ENCODE results near the gene MPP2. TPM values are rescaled to one million over a fixed set of nuclear protein-coding genes. Genes with fewer than 3 reads are reported as not detected.
A peak's percentile ranks its signal among the peaks of the same experiment; 100 is the strongest.
"Not testable (repeated sequence)": the region's sequence is repeated elsewhere in the genome, so short reads cannot be mapped to it uniquely, and the experiment has no call there.

MPP2 gene
- total RNA-seq, 1 donor from 2014 or later = 1.3 TPM

GRCh38 chr17:43939452-43939851 lies 32.1 kb upstream of the MPP2 start:
- intact Hi-C loops (cut with micrococcal nuclease); H3K9me3 Mint-ChIP-seq; H3K36me3 Mint-ChIP-seq (ENCODE audit: low read depth); DNase-seq; H3K4me3 Mint-ChIP-seq; H3K27ac Mint-ChIP-seq: not testable (repeated sequence)
- peaks cover 15% of the 10 kb centered on the region for H3K27me3 Mint-ChIP-seq
- H3K4me1 Mint-ChIP-seq = peaks cover 11% of the 10 kb centered on the region

- intact Hi-C loops (cut with micrococcal nuclease) = no loop called here
- Mint-ChIP-seq H3K4me1 (peaks cover 8% of the 10 kb centered on the region), H3K9me3 (no peaks in the 10 kb centered on the region), H3K36me3 (ENCODE audit: low read depth) (no peaks in the 10 kb centered on the region), H3K4me3 (no peak overlapping the region), H3K27me3 (peaks cover 15% of the 10 kb centered on the region), H3K27ac (no peak overlapping the region)
- no peak for DNase-seq
Observed at GRCh38 chr17:43938838-43939182, 31.5 kb upstream of the MPP2 start.

DNA sequence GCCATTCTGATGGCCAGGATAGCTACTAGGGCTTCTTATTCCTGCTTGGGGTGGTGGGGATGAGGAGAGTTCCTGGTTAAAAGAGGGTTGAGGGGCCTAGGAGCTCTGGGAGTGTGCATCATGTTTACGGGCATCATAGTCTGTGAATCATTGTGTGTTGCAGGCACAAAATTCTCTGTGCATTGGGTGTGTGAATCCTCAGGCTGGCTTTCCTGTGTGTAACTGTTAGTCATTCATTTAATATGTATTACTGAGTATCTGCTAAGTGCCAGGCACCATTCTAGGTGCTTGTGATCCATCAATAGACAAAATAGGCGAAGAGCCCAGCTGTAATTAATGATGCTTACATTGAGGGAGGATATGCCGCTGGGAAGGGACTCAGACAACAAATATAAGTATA lies 29.1 kb upstream of the MPP2 start:
- no peaks in the 10 kb centered on the region for H3K9me3 Mint-ChIP-seq

GRCh38 chr17:43935926-43936261 lies 28.6 kb upstream of the MPP2 start:
- Mint-ChIP-seq H3K36me3 (ENCODE audit: low read depth) (no peaks in the 10 kb centered on the region), H3K4me1 (peaks cover 6% of the 10 kb centered on the region), H3K4me3 (no peak overlapping the region), H3K27me3 (peaks cover 15% of the 10 kb centered on the region), H3K9me3 (no peaks in the 10 kb centered on the region), H3K27ac (no peak overlapping the region)
- intact Hi-C loops (cut with micrococcal nuclease) = no loop called here
- DNase-seq = no peak

More for the DNA sequence above, 29.1 kb upstream of the MPP2 start:
- Mint-ChIP-seq H3K27ac (no peak overlapping the region), H3K27me3 (peaks cover 15% of the 10 kb centered on the region), H3K4me3 (no peak overlapping the region), H3K4me1 (peaks cover 6% of the 10 kb centered on the region), H3K36me3 (ENCODE audit: low read depth) (no peaks in the 10 kb centered on the region)
- intact Hi-C loops (cut with micrococcal nuclease) = no loop called here
- no peak for DNase-seq

DNA sequence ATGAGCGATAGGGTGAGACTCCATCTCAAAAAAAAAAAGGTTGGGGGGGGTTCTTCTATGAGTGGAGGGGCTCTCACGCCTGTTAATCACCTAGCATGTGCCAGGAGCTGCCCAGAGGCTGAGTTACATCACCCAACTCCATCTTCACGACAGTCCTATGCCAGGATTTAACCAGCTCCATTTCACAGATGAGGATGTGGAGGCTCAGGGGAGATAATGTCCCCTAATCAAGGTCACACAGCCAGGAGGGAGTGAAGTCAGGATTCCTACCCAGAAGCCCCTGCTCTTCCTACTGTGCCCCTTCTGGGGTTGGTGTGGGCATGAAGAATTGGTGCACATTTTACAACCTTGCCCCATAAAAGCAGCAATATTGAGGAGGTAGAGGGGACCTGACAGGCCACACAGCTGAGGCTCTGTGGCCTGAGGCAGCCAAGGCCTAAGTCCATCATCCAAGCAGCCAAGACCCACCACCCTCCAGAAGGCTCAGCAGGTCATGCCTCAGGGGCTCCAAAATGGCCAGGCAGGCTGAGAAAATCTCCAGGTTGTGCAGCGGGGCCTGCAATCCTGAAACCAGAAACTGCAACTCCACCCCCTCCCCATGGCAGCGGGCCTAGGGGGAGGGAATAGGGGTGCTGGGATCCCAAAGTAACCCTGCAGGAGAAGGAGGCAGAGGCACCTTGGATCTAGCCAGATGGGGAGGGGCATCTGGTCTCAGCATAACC lies 28.0 kb upstream of the MPP2 start:
- H3K4me3 Mint-ChIP-seq = no peak overlapping the region
- no peak overlapping the region for H3K27ac Mint-ChIP-seq
- H3K4me1 Mint-ChIP-seq = peaks cover 6% of the 10 kb centered on the region
- no peaks in the 10 kb centered on the region for H3K36me3 Mint-ChIP-seq (ENCODE audit: low read depth)
- no peaks in the 10 kb centered on the region for H3K9me3 Mint-ChIP-seq
- intact Hi-C loops (cut with micrococcal nuclease) = no loop called here
- H3K27me3 Mint-ChIP-seq = peaks cover 15% of the 10 kb centered on the region
- no peak for DNase-seq

DNA sequence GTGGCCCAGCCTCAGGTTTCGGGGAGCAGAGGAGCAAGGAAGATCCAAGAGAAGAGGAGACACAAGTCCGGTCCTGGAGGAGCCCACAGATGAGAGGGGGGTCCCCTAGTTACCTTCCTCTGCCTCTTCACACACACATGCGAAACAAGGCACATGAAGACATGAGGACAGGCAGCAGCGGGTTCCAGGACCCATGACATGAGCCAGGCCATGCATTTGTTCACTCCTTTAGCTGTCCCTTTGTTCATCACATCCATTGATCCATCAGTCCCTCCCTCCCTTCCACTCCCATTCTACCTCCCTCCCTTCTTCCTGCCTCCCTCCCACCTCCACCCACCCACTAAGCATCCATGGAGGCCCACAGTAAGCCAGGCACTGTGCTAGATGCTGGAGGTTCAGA lies 25.6 kb upstream of the MPP2 start:
- intact Hi-C loops (cut with micrococcal nuclease) = no loop called here

GRCh38 chr17:43932357-43932756 lies 25.0 kb upstream of the MPP2 start:
- Mint-ChIP-seq H3K36me3 (ENCODE audit: low read depth) (no peaks in the 10 kb centered on the region), H3K4me1 (peaks cover 9% of the 10 kb centered on the region), H3K9me3 (no peaks in the 10 kb centered on the region), H3K27me3 (peaks cover 12% of the 10 kb centered on the region), H3K27ac (no peak overlapping the region), H3K4me3 (no peak overlapping the region)
- intact Hi-C loops (cut with micrococcal nuclease) = no loop called here
- DNase-seq = no peak

More for the DNA sequence above, 25.6 kb upstream of the MPP2 start:
- DNase-seq = no peak
- no peak overlapping the region for H3K4me3 Mint-ChIP-seq
- H3K36me3 Mint-ChIP-seq (ENCODE audit: low read depth) = no peaks in the 10 kb centered on the region
- H3K27me3 Mint-ChIP-seq = peaks cover 9% of the 10 kb centered on the region
- H3K9me3 Mint-ChIP-seq = no peaks in the 10 kb centered on the region
- peaks cover 6% of the 10 kb centered on the region for H3K4me1 Mint-ChIP-seq
- H3K27ac Mint-ChIP-seq = no peak overlapping the region

GRCh38 chr17:43931062-43931571 lies 23.8 kb upstream of the MPP2 start:
- Mint-ChIP-seq H3K27me3 (peaks cover 16% of the 10 kb centered on the region), H3K27ac (no peak overlapping the region)
- intact Hi-C loops (cut with micrococcal nuclease) = no loop called here

GRCh38 chr17:43928609-43929008 lies 21.3 kb upstream of the MPP2 start:
- H3K27me3 Mint-ChIP-seq = peaks cover 23% of the 10 kb centered on the region
- H3K4me3 Mint-ChIP-seq = no peak overlapping the region

More at GRCh38 chr17:43931062-43931571, 23.8 kb upstream of the MPP2 start:
- DNase-seq = no peak
- Mint-ChIP-seq H3K4me1 (peaks cover 14% of the 10 kb centered on the region), H3K36me3 (ENCODE audit: low read depth) (no peaks in the 10 kb centered on the region), H3K9me3 (no peaks in the 10 kb centered on the region), H3K4me3 (no peak overlapping the region)

GRCh38 chr17:43927929-43928328 lies 20.6 kb upstream of the MPP2 start:
- H3K36me3 Mint-ChIP-seq (ENCODE audit: low read depth); intact Hi-C loops (cut with micrococcal nuclease); H3K9me3 Mint-ChIP-seq: not testable (repeated sequence)
- Mint-ChIP-seq H3K27ac (peak overlapping the region; percentile 59), H3K27me3 (peaks cover 23% of the 10 kb centered on the region), H3K4me1 (peaks cover 17% of the 10 kb centered on the region), H3K4me3 (peak overlapping the region; percentile 77)
- peak; percentile 66 for DNase-seq

More at GRCh38 chr17:43928609-43929008, 21.3 kb upstream of the MPP2 start:
- intact Hi-C loops (cut with micrococcal nuclease) = no loop called here
- H3K9me3 Mint-ChIP-seq = no peaks in the 10 kb centered on the region
- peaks cover 17% of the 10 kb centered on the region for H3K4me1 Mint-ChIP-seq
- no peak for DNase-seq
- H3K27ac Mint-ChIP-seq = no peak overlapping the region
- no peaks in the 10 kb centered on the region for H3K36me3 Mint-ChIP-seq (ENCODE audit: low read depth)

- no peak for DNase-seq
Observed at GRCh38 chr17:43927060-43927864, 19.9 kb upstream of the MPP2 start.

GRCh38 chr17:43924558-43924957 lies 17.2 kb upstream of the MPP2 start:
- DNase-seq = no peak
- Mint-ChIP-seq H3K36me3 (ENCODE audit: low read depth) (no peaks in the 10 kb centered on the region), H3K9me3 (no peaks in the 10 kb centered on the region), H3K4me3 (no peak overlapping the region), H3K27me3 (peaks cover 19% of the 10 kb centered on the region), H3K4me1 (peaks cover 17% of the 10 kb centered on the region), H3K27ac (no peak overlapping the region)
- intact Hi-C loops (cut with micrococcal nuclease) = no loop called here

More at GRCh38 chr17:43927060-43927864, 19.9 kb upstream of the MPP2 start:
- Mint-ChIP-seq H3K4me3 (peak overlapping the region; percentile 77), H3K9me3 (no peaks in the 10 kb centered on the region), H3K27ac (peak overlapping the region; percentile 59), H3K4me1 (peaks cover 17% of the 10 kb centered on the region), H3K36me3 (ENCODE audit: low read depth) (no peaks in the 10 kb centered on the region), H3K27me3 (peaks cover 23% of the 10 kb centered on the region)
- intact Hi-C loops (cut with micrococcal nuclease) = no loop called here

- Mint-ChIP-seq H3K4me3 (no peak overlapping the region), H3K27me3 (peaks cover 15% of the 10 kb centered on the region), H3K4me1 (peaks cover 12% of the 10 kb centered on the region), H3K36me3 (ENCODE audit: low read depth) (no peaks in the 10 kb centered on the region), H3K27ac (no peak overlapping the region), H3K9me3 (no peaks in the 10 kb centered on the region)
- no peak for DNase-seq
- intact Hi-C loops (cut with micrococcal nuclease) = no loop called here
Observed at GRCh38 chr17:43920500-43921095, 13.3 kb upstream of the MPP2 start.

DNA sequence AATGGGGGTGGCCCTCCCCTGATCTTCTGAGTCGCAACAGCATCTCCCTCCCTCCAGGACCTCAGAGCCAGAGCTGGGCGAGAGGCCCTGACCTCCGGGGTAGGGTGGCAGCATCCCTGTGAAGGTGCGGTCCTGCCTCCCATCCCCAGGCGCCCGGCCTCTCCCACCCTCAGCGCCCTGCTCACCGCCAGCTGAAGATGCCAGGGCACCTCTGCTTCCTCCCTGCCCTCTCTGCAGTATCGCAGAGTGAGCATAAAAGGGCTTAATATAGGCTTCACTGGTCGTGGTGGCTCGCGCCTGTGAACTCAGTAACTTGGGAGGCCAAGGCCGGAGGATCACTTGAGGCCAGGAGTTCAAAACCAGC lies 10.7 kb upstream of the MPP2 start:
- Mint-ChIP-seq H3K27me3 (peaks cover 8% of the 10 kb centered on the region), H3K4me1 (peaks cover 8% of the 10 kb centered on the region), H3K36me3 (ENCODE audit: low read depth) (no peaks in the 10 kb centered on the region), H3K4me3 (peak overlapping the region; percentile 67), H3K9me3 (no peaks in the 10 kb centered on the region), H3K27ac (no peak overlapping the region)
- no peak for DNase-seq
- intact Hi-C loops (cut with micrococcal nuclease) = no loop called here
